Mesenchymal stem cell (in vitro differentiated cells and primary cell): ENCODE results near the gene SWSAP1.
"Not testable (repeated sequence)": the region's sequence is repeated elsewhere in the genome, so short reads cannot be mapped to it uniquely, and the experiment has no call there.

ENCODE experiments used
- DNase-seq: peaks from one replicate; pipeline ENCODE4 v3.0.0-alpha.2; 2013
- H2AFZ ChIP-seq: one replicate; pipeline ENCODE4 v1.6.1; 2013; ENCODE audit warnings: low read depth, mild to moderate bottlenecking, control low read depth, inconsistent platforms, low read length, moderate library complexity
- H2AK5ac ChIP-seq: 2 replicates; pipeline ENCODE4 v1.6.1; 2013; ENCODE audit warnings: low read length, moderate library complexity, mild to moderate bottlenecking, inconsistent platforms; ENCODE audit not compliant: severe bottlenecking
- H2BK120ac ChIP-seq: one replicate; pipeline ENCODE4 v1.6.1; 2013; ENCODE audit warnings: low read depth, mild to moderate bottlenecking, inconsistent platforms, low read length, moderate library complexity
- H2BK12ac ChIP-seq, 2 experiments: one replicate each; pipeline ENCODE4 v1.6.1; 2013; ENCODE audit warnings: inconsistent platforms in 2 of 2, low read length in 2 of 2, mild to moderate bottlenecking in 2 of 2, moderate library complexity in 2 of 2, control low read depth in 1 of 2
- H2BK15ac ChIP-seq: one replicate; pipeline ENCODE4 v1.6.1; 2013; ENCODE audit warnings: mild to moderate bottlenecking, low read depth, inconsistent platforms; ENCODE audit not compliant: poor library complexity, severe bottlenecking
- H2BK5ac ChIP-seq: 2 replicates; pipeline ENCODE4 v1.6.1; 2013; ENCODE audit warnings: low read depth, mild to moderate bottlenecking, low read length, control low read depth, inconsistent platforms; ENCODE audit not compliant: poor library complexity, severe bottlenecking
- H3K14ac ChIP-seq, 2 experiments: one replicate each; pipeline ENCODE4 v1.6.1; 2013; ENCODE audit warnings: inconsistent platforms in 2 of 2, low read length in 2 of 2, control low read depth in 1 of 2, mild to moderate bottlenecking in 1 of 2, moderate library complexity in 1 of 2
- H3K18ac ChIP-seq, 2 experiments: one replicate each; pipeline ENCODE4 v1.6.1; 2013; ENCODE audit warnings: inconsistent platforms in 2 of 2, low read length in 2 of 2, control low read depth in 1 of 2, low read depth in 1 of 2, mild to moderate bottlenecking in 1 of 2
- H3K23ac ChIP-seq, 2 experiments: one replicate each; pipeline ENCODE4 v1.6.1; 2013; ENCODE audit warnings: inconsistent platforms in 2 of 2, low read length in 2 of 2, mild to moderate bottlenecking in 2 of 2, moderate library complexity in 2 of 2, control low read depth in 1 of 2
- H3K27ac ChIP-seq: 2 replicates; pipeline ENCODE4 v1.5.1; 2013; ENCODE audit warnings: mild to moderate bottlenecking, moderate library complexity, low read length, control low read depth, inconsistent platforms; ENCODE audit not compliant: poor library complexity, severe bottlenecking
- H3K27me3 ChIP-seq, 2 experiments: 2 replicates each; pipeline versions ENCODE4 v1.6.1 to v1.7.0; 2013; ENCODE audit warnings: low read length in 2 of 2, mild to moderate bottlenecking in 2 of 2, moderate library complexity in 2 of 2, control low read depth in 1 of 2, inconsistent platforms in 1 of 2; ENCODE audit not compliant: control insufficient read depth in 1 of 2, insufficient read depth in 1 of 2
- H3K36me3 ChIP-seq, 2 experiments: 2 replicates each; pipeline versions ENCODE4 v1.6.1 to v1.7.0; 2013; ENCODE audit warnings: low read length in 2 of 2, control low read depth in 1 of 2, inconsistent platforms in 1 of 2, low read depth in 1 of 2, mild to moderate bottlenecking in 1 of 2; ENCODE audit not compliant: insufficient read depth in 2 of 2, control insufficient read depth in 1 of 2
- H3K4ac ChIP-seq, 2 experiments: one replicate each; pipeline ENCODE4 v1.6.1; 2013; ENCODE audit warnings: inconsistent platforms in 2 of 2, low read length in 2 of 2, mild to moderate bottlenecking in 2 of 2, moderate library complexity in 2 of 2, control low read depth in 1 of 2, low read depth in 1 of 2
- H3K4me1 ChIP-seq: 2 replicates; pipeline ENCODE4 v1.6.1; 2013; ENCODE audit warnings: low read depth, low read length, control low read depth; ENCODE audit not compliant: control insufficient read depth, insufficient read depth
- H3K4me2 ChIP-seq: 2 replicates; pipeline ENCODE4 v1.6.1; 2013; ENCODE audit warnings: low read length, mild to moderate bottlenecking, inconsistent platforms; ENCODE audit not compliant: poor library complexity, severe bottlenecking
- H3K4me3 ChIP-seq, 2 experiments: 2 replicates each; pipeline versions ENCODE4 v1.5.1 to v1.7.0; 2013; ENCODE audit warnings: low read length in 2 of 2, mild to moderate bottlenecking in 2 of 2, control low read depth in 1 of 2, low read depth in 1 of 2; ENCODE audit not compliant: insufficient read depth in 1 of 2
- H3K79me1 ChIP-seq: replicated peaks from 2 replicates; pipeline ENCODE4 v1.6.1; 2013; ENCODE audit warnings: mild to moderate bottlenecking, control low read depth, low read length, inconsistent platforms; ENCODE audit not compliant: poor library complexity, severe bottlenecking
- H3K9ac ChIP-seq: 2 replicates; pipeline ENCODE4 v1.7.0; 2013; ENCODE audit warnings: mild to moderate bottlenecking, low read length, moderate library complexity
- H3K9me3 ChIP-seq: 2 replicates; pipeline ENCODE4 v1.7.0; 2013; ENCODE audit warnings: mild to moderate bottlenecking, low read length; ENCODE audit not compliant: control insufficient read depth
- H4K8ac ChIP-seq: one replicate; pipeline ENCODE4 v1.6.1; 2013; ENCODE audit warnings: inconsistent platforms, mild to moderate bottlenecking, low read length, moderate library complexity
- H4K91ac ChIP-seq: one replicate; pipeline ENCODE4 v1.6.1; 2013; ENCODE audit warnings: mild to moderate bottlenecking, low read length, inconsistent platforms
- WGBS: methylation state at CpG from one replicate; pipeline ENCODE4 v1.1.7; 2013; ENCODE audit warnings: mixed read lengths; 5-methylcytosine and 5-hydroxymethylcytosine counted together

The SWSAP1 gene

DNA sequence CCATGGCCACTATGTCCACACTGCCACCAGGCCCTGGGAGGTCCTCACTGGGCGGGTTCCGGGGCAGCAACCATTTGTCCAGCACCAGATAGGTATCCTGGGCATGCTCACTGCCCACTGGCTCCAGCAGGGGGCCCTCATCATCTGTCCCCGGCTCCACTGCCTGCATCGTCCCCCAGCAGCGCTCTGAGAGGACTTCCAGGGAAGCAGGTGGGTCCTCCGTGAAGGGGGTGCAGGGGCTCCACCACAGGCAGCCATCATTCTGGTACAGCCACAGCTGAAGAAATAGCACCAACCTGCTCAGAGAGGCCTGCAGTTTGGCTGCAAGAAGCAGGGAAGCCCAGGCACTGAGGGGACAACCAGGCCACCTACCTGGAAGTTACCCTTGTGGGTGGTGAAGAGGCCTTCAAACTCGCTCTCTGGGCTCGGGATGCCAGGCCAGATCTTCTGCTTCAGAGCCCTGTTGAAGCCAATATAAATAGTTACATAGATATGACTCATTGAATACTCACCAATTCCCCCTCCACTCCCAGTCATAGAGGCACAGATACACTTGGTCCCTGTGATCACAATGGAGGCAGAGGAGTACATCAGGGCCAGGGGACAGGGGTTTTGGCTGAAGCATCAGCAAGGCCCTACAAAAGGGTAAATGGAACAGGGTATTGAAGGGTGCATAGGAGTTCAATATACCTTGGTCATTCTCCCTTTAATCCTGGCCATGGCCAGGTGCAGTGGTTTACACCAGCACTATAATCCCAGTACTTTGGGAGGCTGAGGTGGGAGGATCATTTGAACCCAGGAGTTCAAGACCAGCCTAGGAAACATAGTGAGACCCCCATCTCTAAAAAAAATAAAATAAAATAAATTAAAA, 4.1 kb downstream of the SWSAP1 start:
- peaks cover 7% of the 10 kb centered on the region for H3K79me1 ChIP-seq
- H3K14ac ChIP-seq: peak overlapping the region in 1 of 2 experiments; percentile 62
- no peaks in the 10 kb centered on the region for H3K36me3 ChIP-seq
- no peak overlapping the region for H2BK5ac ChIP-seq
- no peak overlapping the region for H2BK120ac ChIP-seq
- peak overlapping the region in 1 of 2 experiments; percentile 55 for H3K4me3 ChIP-seq
- H4K91ac ChIP-seq: peak overlapping the region; percentile 52
- peak overlapping the region in 1 of 2 experiments; percentile 44 for H3K4ac ChIP-seq
- peak overlapping the region in 1 of 2 experiments; percentile 27 for H2BK12ac ChIP-seq
- H4K8ac ChIP-seq: peak overlapping the region; percentile 38
- 61% methylated on average over 6 of the region's 8 CpGs for WGBS
- peak overlapping the region in 1 of 2 experiments; percentile 69 for H3K18ac ChIP-seq
- H3K4me2 ChIP-seq: no peak overlapping the region
- peak overlapping the region in 1 of 2 experiments; percentile 77 for H3K23ac ChIP-seq
- H3K27me3 ChIP-seq: peaks cover 11 to 15% of the 10 kb centered on the region in 2 experiments
- no peak overlapping the region for H2BK15ac ChIP-seq
- no peak overlapping the region for H2AFZ ChIP-seq
- H3K9ac ChIP-seq: peak overlapping the region; percentile 26
- peaks cover 53% of the 10 kb centered on the region for H3K4me1 ChIP-seq
- DNase-seq: peak; percentile 79
- H2AK5ac ChIP-seq: peak overlapping the region; percentile 34
- H3K9me3 ChIP-seq: no peaks in the 10 kb centered on the region
- H3K27ac ChIP-seq: peak overlapping the region; percentile 69

DNA sequence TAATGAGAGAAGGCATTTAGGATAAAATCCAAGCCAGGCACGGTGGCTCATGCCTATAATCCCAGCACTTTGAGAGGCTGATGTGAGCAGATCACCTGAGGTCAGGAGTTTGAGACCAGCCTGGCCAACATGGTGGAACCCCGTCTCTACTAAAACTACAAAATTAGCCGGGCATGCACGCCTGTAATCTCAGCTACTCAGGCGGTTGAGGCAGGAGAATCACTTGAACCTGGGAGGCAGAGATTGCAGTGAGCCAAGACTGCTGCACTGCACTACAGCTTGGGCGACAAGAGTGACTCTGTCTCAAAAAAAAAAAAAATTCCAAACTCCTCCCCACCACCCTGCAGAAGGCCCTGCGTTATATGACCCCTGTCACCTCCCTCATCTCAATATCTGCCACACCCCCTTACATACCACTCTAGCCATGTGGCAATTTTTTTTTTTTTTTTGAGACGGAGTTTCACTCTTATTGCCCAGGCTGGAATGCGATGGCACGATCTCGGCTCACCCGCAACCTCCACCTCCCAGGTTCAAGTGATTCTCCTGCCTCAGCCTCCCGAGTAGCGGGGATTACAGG, 4.9 kb downstream of the SWSAP1 start:
- not testable (repeated sequence) for H3K79me1 ChIP-seq, H2BK12ac ChIP-seq, H3K18ac ChIP-seq, H3K27ac ChIP-seq, H4K91ac ChIP-seq, H2BK5ac ChIP-seq, H3K4ac ChIP-seq, H2AFZ ChIP-seq, DNase-seq, H3K9me3 ChIP-seq, H3K4me3 ChIP-seq, H3K23ac ChIP-seq, H3K36me3 ChIP-seq, H3K9ac ChIP-seq, H3K4me2 ChIP-seq, H2AK5ac ChIP-seq, H2BK120ac ChIP-seq, H2BK15ac ChIP-seq, H4K8ac ChIP-seq, H3K14ac ChIP-seq
- WGBS: 91% methylated on average over 13 of the region's 14 CpGs
- Histone ChIP-seq H3K4me1 (peaks cover 58% of the 10 kb centered on the region), H3K27me3 (peaks cover 14 to 15% of the 10 kb centered on the region in 2 experiments)

DNA sequence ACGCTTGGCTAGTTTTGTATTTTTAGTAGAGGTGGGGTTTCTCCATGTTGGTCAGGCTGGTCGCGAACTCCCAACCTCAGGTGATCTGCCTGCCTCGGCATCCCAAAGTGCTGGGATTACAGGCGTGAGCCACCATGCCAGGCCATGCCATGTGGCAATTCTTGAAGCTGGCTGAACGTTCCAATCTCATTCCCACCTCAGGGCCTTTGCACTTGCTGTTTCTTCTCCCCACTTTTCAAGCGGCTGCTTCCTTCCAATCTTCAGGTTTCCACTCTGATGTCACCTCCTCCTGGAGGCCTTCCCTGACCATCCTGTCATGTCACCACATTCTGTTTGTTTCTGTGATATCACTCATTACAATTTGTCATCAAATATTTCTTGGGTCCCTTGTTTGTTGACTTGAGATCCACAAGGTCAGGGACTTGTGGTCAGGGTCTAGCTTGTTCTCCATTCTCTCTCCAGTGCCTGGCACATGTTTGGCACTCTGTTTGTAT, 5.4 kb downstream of the SWSAP1 start:
- Histone ChIP-seq H4K8ac (no peak overlapping the region), H3K27me3 (peaks cover 14 to 15% of the 10 kb centered on the region in 2 experiments), H2AFZ (no peak overlapping the region), H3K4me3 (peak overlapping the region in 1 of 2 experiments; percentile 92), H3K79me1 (peaks cover 7% of the 10 kb centered on the region), H3K14ac (no peak overlapping the region), H3K4ac (no peak overlapping the region), H3K36me3 (no peaks in the 10 kb centered on the region), H3K27ac (no peak overlapping the region), H3K23ac (no peak overlapping the region), H2BK120ac (no peak overlapping the region), H3K18ac (no peak overlapping the region), H2BK15ac (no peak overlapping the region), H4K91ac (no peak overlapping the region), H3K4me1 (peaks cover 58% of the 10 kb centered on the region), H2BK5ac (no peak overlapping the region), H3K4me2 (no peak overlapping the region), H2BK12ac (no peak overlapping the region), H3K9me3 (no peaks in the 10 kb centered on the region), H2AK5ac (no peak overlapping the region), H3K9ac (peak overlapping the region; percentile 94)
- no peak for DNase-seq
- 98% methylated on average over 7 of the region's 7 CpGs for WGBS
